ENCODE results near the gene SCUBE1.

Gene SCUBE1

GRCh38 chr22:43187171-43188099 is 155.7 kb downstream of the SCUBE1 start:
- DNase-seq, result peak; percentile 96

GRCh38 chr22:43186272-43187170 is 156.7 kb downstream of the SCUBE1 start, which contains the start of gene TTLL12:
TSS of gene TTLL12 (minus strand) at chr22:43187134. CDS start at chr22:43187069, 65 bp downstream.
- peak; percentile 76 for DNase-seq

- DNase-seq, result peak; percentile 64
Measured at GRCh38 chr22:43185860-43186261, 157.3 kb downstream of the SCUBE1 start.

- no peak for DNase-seq
Measured at GRCh38 chr22:43183496-43184277, 159.5 kb downstream of the SCUBE1 start.

- no peak for DNase-seq
Measured at GRCh38 chr22:43182726-43183125, 160.4 kb downstream of the SCUBE1 start.

- DNase-seq, result no peak
Measured at GRCh38 chr22:43182118-43182517, 161.1 kb downstream of the SCUBE1 start.

- no peak for DNase-seq
Measured at GRCh38 chr22:43181321-43182076, 161.7 kb downstream of the SCUBE1 start.

- no peak for DNase-seq
Measured at GRCh38 chr22:43180670-43181069, 162.5 kb downstream of the SCUBE1 start.

GRCh38 chr22:43179911-43180195 is 163.3 kb downstream of the SCUBE1 start:
- no peak for DNase-seq

- DNase-seq, result no peak
Measured at GRCh38 chr22:43179146-43179910, 163.8 kb downstream of the SCUBE1 start.

GRCh38 chr22:43177479-43177878 is 165.7 kb downstream of the SCUBE1 start:
- DNase-seq, result peak; percentile 46

GRCh38 chr22:43176090-43176489 is 167.1 kb downstream of the SCUBE1 start:
- DNase-seq, result no peak

- DNase-seq, result no peak
Measured at GRCh38 chr22:43174941-43175531, 168.1 kb downstream of the SCUBE1 start.

- DNase-seq, result no peak
Measured at GRCh38 chr22:43173976-43174720, 169.0 kb downstream of the SCUBE1 start.

- DNase-seq, result no peak
Measured at GRCh38 chr22:43173566-43173965, 169.6 kb downstream of the SCUBE1 start.

GRCh38 chr22:43172191-43172590 is 171.0 kb downstream of the SCUBE1 start:
- DNase-seq, result no peak

- no peak for DNase-seq
Measured at GRCh38 chr22:43171607-43172006, 171.6 kb downstream of the SCUBE1 start.

GRCh38 chr22:43171019-43171491 is 172.1 kb downstream of the SCUBE1 start:
- no peak for DNase-seq

GRCh38 chr22:43170131-43170480 is 173.1 kb downstream of the SCUBE1 start:
- DNase-seq, result no peak

All from NCI-H2171 (cell line).